ENCODE data around the gene TPBG.

DNA sequence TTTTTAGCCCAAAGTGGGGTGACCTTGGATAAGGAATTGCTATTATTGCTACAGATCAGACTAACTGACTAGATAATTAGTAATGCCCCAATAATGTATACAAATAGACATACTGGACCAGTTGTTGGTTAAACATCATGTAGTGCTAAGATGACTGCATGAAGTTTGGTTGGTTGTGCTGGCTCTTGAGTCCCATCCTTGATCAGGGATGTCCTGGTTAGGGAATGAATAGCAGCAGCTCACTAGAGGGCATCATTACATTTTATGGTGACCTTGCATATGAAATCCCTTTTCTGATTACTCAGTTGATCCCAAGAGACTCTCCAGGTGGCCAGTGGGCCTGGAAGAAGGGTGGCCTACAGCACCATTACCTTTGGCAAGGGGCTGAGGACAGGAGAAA is 10.9 kb downstream of the TPBG start:
- no peak for TF ChIP-seq EZH2phosphoT487 (IDR thresholded peaks at IDR 0.05; ENCODE audit: low read depth)
- TF ChIP-seq, protein P1, sequence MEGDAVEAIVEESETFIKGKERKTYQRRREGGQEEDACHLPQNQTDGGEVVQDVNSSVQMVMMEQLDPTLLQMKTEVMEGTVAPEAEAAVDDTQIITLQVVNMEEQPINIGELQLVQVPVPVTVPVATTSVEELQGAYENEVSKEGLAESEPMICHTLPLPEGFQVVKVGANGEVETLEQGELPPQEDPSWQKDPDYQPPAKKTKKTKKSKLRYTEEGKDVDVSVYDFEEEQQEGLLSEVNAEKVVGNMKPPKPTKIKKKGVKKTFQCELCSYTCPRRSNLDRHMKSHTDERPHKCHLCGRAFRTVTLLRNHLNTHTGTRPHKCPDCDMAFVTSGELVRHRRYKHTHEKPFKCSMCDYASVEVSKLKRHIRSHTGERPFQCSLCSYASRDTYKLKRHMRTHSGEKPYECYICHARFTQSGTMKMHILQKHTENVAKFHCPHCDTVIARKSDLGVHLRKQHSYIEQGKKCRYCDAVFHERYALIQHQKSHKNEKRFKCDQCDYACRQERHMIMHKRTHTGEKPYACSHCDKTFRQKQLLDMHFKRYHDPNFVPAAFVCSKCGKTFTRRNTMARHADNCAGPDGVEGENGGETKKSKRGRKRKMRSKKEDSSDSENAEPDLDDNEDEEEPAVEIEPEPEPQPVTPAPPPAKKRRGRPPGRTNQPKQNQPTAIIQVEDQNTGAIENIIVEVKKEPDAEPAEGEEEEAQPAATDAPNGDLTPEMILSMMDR (IDR thresholded peaks at IDR 0.05; ENCODE audit: low read depth, low read length) = no peak
